HG02884 (cell line): ENCODE results near the gene AGRN.
"Not testable (repeated sequence)": the region's sequence is repeated elsewhere in the genome, so short reads cannot be mapped to it uniquely, and the experiment has no call there.

Experiments used
- ATAC-seq: cut with Tn5 transposase; IDR thresholded peaks from one replicate; pipeline ENCODE4 v1.9.1; 2021; ENCODE audit warnings: mild to moderate bottlenecking, moderate library complexity; ENCODE audit not compliant: unreplicated experiment

The AGRN gene

GRCh38 chr1:1020000-1020404, at the start of gene AGRN:
TSS of gene AGRN (plus strand) at chr1:1020120. CDS start at chr1:1020173, 53 bp downstream.
- peak; percentile 28 for ATAC-seq

- ATAC-seq = no peak
Observed at GRCh38 chr1:970242-970972, 49.5 kb upstream of the AGRN start.

- ATAC-seq = no peak
Observed at GRCh38 chr1:970973-971730, 48.8 kb upstream of the AGRN start.

- no peak for ATAC-seq
Observed at GRCh38 chr1:971751-972506, 48.0 kb upstream of the AGRN start.

GRCh38 chr1:972726-973458, 47.0 kb upstream of the AGRN start:
- ATAC-seq = no peak

GRCh38 chr1:973459-974292, 46.2 kb upstream of the AGRN start:
- ATAC-seq = no peak

GRCh38 chr1:974293-974640, 45.7 kb upstream of the AGRN start:
- no peak for ATAC-seq

- no peak for ATAC-seq
Observed at GRCh38 chr1:974687-975328, 45.1 kb upstream of the AGRN start.

GRCh38 chr1:975365-975764, 44.6 kb upstream of the AGRN start:
- no peak for ATAC-seq

GRCh38 chr1:975896-976683, 43.8 kb upstream of the AGRN start:
- ATAC-seq = no peak

GRCh38 chr1:976791-977190, 43.1 kb upstream of the AGRN start:
- not testable (repeated sequence) for ATAC-seq

- ATAC-seq = no peak
Observed at GRCh38 chr1:978069-978834, 41.7 kb upstream of the AGRN start.

- no peak for ATAC-seq
Observed at GRCh38 chr1:978835-979743, 40.8 kb upstream of the AGRN start.

- ATAC-seq = no peak
Observed at GRCh38 chr1:979744-980072, 40.2 kb upstream of the AGRN start.

- no peak for ATAC-seq
Observed at GRCh38 chr1:980137-980571, 39.8 kb upstream of the AGRN start.

GRCh38 chr1:980602-981395, 39.1 kb upstream of the AGRN start:
- ATAC-seq = no peak
